Stimulated activated CD8-positive, alpha-beta memory T cell treated with anti-CD3 and anti-CD28 coated beads, Interleukin-4, amount 100 ng/mL, for 48 hours (primary cell): ENCODE measurements around the gene MAP3K2.

Experiments
- DNase-seq: peaks from one replicate; pipeline ENCODE4 v3.0.0-alpha.2; 2020

MAP3K2 gene

GRCh38 chr2:127405255-127405610 is 17.5 kb upstream of the MAP3K2 start:
- no peak for DNase-seq

- peak; percentile 19 for DNase-seq
Observed at GRCh38 chr2:127404466-127405254, 16.9 kb upstream of the MAP3K2 start.

DNA sequence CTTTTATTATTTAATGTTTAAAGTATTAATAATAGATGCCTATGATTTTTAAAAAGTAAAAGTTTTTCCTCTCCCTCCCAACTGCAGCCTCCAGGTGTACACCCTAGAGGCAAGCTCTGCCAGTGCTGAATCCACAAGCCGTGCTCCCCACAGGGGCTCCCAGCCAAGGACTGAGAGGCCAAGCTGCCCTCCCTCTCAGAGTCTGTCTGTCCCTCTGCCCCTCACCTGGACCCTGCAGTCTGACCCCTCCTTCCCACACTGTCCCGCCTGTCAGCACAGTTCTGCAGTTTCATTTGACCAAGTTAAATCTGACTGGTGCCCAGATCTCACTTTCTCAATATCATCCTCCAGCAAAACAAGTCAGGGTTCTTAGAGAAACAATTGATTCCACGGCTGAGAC is 15.7 kb upstream of the MAP3K2 start:
- DNase-seq: no peak

DNA sequence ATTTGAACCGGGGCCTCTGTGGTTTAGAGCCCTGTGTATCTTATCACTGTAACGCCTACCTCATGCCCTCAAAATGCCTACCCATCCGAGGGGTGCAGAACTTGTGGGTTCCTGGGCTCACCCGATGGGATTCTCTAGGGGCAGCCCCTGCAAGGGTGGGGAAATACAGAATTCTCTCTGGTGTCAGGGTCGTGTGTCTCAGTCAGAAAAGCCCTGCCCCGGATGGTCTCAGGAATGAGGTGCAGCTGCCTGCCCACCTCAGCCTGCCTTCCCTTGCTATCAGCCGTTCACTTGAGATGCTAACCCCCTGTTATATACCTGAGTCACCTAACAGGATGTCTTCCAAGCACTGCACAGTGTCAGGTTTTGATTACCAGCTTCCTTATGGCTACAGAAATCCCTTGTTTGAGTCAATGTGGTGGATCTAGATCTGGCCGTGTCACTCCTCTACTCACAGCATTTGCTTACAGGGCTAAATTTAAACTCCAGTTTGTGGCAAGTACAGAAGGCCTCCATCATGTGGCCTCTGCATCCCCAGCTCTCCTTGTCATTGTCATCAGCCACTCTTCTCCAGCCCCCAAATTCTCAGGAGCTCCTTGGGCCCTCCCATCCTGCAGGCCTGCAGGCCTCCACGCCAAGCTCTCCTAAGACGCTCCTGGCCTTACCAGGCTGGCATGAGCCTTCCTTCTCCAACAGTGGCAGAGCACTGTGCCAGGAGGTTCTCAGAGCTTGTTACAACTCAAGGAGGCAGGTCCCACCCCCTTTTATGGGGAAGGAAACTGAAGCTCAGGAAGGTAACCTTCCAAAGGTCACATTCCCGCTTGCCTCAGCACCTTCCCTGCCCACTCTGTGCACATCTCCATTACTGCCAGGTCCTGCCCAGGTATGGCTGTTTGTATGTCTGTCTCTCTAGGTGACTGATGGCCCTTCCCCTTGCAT is 14.3 kb upstream of the MAP3K2 start:
- DNase-seq: peak; percentile 59

- no peak for DNase-seq
Observed at GRCh38 chr2:127400897-127401756, 13.4 kb upstream of the MAP3K2 start.

- no peak for DNase-seq
Observed at GRCh38 chr2:127400533-127400896, 12.7 kb upstream of the MAP3K2 start.

- peak; percentile 71 for DNase-seq
Observed at GRCh38 chr2:127398239-127398590, 10.4 kb upstream of the MAP3K2 start.

DNA sequence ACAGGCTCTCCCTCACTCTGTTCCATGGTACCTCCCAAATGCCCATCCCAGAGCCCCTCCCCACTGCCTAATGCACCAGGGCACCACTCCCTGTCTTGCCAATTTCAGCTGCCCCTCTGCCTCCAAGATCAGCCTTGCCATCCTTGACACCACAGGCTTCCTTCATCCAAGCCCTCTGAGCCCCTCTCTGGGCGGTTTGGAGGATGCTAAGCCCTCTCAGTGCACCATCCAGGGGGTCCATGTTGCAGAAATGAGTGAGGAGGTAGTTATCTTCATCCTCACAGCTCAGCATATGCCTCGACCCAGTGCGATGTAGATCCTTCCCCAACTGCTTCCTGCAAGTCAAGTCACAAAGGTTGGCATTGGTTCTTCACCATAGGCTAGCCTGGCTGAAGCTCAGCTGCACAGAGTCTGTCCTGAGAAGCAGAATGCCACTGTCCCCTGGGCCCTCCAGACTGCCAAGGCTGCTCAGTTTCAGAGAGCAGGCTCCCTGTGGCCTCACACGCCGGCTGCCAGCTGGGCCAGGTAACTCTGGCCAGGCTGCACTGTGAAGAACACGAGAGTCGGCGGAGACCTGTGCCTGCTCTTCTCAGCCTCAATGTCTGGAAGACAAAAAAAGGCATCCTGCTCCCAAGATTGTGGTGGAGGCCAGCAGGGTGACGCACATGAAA is 9.9 kb upstream of the MAP3K2 start:
- no peak for DNase-seq

DNA sequence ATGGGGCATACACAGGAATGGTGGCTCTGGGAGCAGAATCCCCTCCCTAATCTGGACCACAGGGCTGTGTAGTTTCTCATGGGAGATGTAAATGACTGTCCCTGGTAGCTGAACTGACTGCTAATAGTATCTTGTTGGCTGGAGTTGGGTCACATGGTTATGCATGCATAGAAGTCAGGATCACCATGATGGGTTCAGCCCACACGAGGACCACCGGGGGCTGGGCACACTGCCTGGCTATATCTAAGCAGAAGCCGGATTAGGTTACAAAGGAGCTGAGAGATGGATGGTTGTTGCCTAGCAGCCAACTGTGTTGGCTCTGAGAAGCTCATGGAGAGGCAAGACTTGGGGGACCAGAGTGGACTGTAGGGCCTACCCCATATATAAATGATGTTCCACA is 6.7 kb upstream of the MAP3K2 start:
- no peak for DNase-seq

GRCh38 chr2:127392828-127393578 is 5.2 kb upstream of the MAP3K2 start:
- DNase-seq: no peak

GRCh38 chr2:127392133-127392827 is 4.5 kb upstream of the MAP3K2 start:
- DNase-seq: no peak

GRCh38 chr2:127389778-127390435 is 2.1 kb upstream of the MAP3K2 start:
- no peak for DNase-seq

DNA sequence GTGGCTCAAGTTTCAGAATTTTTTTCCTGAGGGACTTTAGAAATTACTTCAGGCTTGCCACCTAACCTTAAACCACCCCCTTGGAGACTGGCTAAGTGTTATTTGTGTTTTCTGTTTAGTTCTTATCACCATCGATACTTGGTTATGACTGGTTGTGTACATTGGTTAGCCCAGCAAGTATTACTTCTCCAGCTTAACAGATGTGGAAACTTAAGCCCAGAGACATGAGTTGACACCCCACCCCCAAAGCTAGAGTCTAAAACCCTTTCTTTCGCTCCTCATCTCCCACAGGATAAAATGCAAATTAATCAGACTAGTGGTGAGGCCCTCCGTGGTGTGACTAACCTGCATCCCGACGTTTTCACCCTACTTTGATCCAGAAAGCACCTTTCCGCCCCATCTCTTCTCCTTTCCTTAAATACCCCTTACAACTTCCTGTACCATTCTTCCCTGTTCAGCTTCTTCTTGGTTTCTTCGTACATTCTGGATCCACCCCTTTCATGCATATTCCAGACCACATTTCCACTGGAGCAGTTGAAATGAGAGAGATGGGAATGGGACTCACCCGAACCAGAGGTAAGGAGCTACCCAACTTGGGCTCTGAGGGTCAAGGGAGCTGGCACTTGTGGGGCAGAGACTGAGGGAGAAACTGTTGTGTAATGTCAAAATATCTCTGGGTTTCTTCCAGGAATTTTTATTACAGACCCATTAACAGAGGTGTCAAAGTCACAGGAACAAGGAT is 819 bp upstream of the MAP3K2 start:
- DNase-seq: no peak

DNA sequence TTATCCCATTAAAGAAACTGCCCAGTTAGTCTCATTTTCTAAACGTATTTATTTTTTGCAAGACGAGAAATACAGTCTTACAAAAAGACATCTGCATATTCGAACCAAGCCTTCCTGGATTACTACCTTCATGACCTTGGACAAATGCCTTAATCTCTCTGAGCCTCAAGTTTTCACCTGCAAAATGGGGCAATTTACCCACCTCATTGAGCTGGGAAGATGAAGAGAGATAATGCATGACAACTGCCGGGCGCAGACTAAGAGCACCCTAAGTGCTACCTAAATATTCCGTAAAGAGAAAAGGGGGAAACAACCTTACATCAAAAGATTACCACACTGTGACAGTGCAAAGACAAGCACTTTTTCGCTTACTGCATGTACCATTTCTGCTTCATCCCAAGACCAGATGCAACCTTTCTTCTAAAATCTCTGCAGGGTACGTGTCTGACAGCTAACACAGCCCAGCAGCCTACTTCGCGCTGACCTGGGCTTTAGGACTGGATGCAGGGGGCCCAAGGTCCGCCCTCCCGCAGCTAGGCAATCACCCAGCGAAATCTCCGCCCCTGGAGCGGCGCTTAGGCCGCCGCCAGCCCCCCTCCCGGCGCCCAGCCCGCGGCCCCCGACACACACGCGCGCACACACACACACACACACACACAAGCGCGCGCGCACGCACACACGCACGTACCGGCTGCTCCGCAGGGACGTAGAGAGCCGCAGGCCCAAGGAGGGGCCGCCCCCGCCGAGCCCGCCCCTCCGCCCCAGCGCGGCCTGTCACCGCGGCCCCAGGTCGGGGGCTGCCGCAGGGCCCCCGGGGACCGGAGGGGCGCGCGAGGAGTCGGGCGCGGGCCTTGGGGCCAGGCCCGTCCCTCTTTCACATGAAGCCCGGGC is 766 bp downstream of the MAP3K2 start:
- DNase-seq: peak; percentile 83

GRCh38 chr2:127386246-127386645 is 1.5 kb downstream of the MAP3K2 start:
- DNase-seq: no peak

DNA sequence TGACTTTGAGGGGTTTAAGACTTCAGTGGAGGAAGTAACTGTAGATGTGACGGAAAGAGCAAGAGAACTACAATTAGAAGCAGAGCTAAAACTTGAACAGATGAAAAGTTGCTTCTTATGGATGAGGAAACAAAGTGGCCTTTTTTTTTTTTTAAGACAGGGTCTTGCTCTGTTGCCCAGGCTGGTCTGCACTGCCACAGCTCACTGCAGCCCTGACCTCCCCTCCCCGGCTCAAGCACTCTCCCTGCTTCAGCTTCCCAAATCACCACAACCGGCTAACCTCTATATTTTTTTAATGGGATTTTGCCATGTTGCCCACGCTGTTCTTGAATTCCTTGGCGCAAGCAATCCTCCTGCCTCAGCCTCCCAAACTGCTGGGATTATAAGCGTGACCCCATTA is 3.2 kb downstream of the MAP3K2 start:
- no peak for DNase-seq

GRCh38 chr2:127382831-127383230 is 4.9 kb downstream of the MAP3K2 start:
- no peak for DNase-seq

DNA sequence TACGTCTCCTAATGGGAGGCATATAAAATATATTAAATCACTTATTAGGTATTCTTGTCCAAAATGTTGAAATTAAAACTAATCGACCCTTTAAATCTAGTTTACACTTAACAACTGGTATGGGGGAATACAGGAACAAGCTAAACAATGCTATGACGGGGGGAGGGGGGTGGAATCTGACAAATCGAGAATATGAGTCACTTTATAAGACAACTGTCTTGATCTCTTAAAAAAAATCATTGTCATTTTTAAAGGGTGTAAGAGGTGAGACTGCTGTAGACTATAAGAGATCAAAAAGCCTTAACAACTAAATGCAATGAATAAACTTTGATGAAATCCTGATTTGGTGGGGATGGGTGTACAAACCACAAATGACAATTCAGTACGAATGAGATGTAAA is 6.0 kb downstream of the MAP3K2 start:
- DNase-seq: no peak
